Astrocyte of the spinal cord (primary cell): Measurements from ENCODE around the gene THUMPD3.
A peak's percentile ranks its signal among the peaks of the same experiment; 100 is the strongest.

Experiments
- DNase-seq: peaks from one replicate; pipeline ENCODE4 v3.0.0; 2011; ENCODE audit warnings: low read depth, low spot score
- H3K4me3 ChIP-seq: 2 replicates; pipeline ENCODE4 v1.5.1; 2011; ENCODE audit warnings: low read depth, mild to moderate bottlenecking, low read length, moderate library complexity
- CTCF ChIP-seq: IDR thresholded peaks from 2 replicates; pipeline ENCODE4 v1.5.1; 2012; ENCODE audit warnings: low read depth, mild to moderate bottlenecking, low read length, inconsistent platforms
- in situ Hi-C: cut with HindIII; loops from 2 replicates; pipeline ENCODE4 v1.10.0; 2017; ENCODE audit warnings: low sequenced_read_pairs

Gene THUMPD3

GRCh38 chr3:9387322-9387655, 24.4 kb downstream of the THUMPD3 start:
- H3K4me3 ChIP-seq, result no peak overlapping the region
- in situ Hi-C loops, result no loop called here
- no peak for TF ChIP-seq CTCF
- DNase-seq, result no peak

GRCh38 chr3:9388142-9388541, 25.3 kb downstream of the THUMPD3 start:
- H3K4me3 ChIP-seq, result no peak overlapping the region
- DNase-seq, result no peak
- in situ Hi-C loops, result no loop called here
- no peak for TF ChIP-seq CTCF

- TF ChIP-seq CTCF, result no peak
- DNase-seq, result no peak
- no peak overlapping the region for H3K4me3 ChIP-seq
- in situ Hi-C loops, result no loop called here
Observed at GRCh38 chr3:9388562-9389272, 25.9 kb downstream of the THUMPD3 start.

- no peak for DNase-seq
- in situ Hi-C loops, result no loop called here
- H3K4me3 ChIP-seq, result no peak overlapping the region
- no peak for TF ChIP-seq CTCF
Observed at GRCh38 chr3:9390265-9390888, 27.5 kb downstream of the THUMPD3 start.

GRCh38 chr3:9392041-9392440, 29.2 kb downstream of the THUMPD3 start:
- no peak overlapping the region for H3K4me3 ChIP-seq
- in situ Hi-C loops, result no loop called here

GRCh38 chr3:9395570-9396300, 32.9 kb downstream of the THUMPD3 start:
- peak overlapping the region; percentile 78 for H3K4me3 ChIP-seq
- no peak for DNase-seq
- in situ Hi-C loops, result no loop called here
- no peak for TF ChIP-seq CTCF

More at GRCh38 chr3:9392041-9392440, 29.2 kb downstream of the THUMPD3 start:
- DNase-seq, result no peak
- no peak for TF ChIP-seq CTCF
